ENCODE results near the gene MRPL53. TPM values are rescaled to one million over a fixed set of nuclear protein-coding genes. Genes with fewer than 3 reads are reported as not detected.

The MRPL53 gene
- total and polyA plus RNA-seq, 2 of the 13 experiments (the other 11 are each of a cell fraction or from before 2014, with no cell fraction given) = 34.3 to 51.9 TPM

DNA sequence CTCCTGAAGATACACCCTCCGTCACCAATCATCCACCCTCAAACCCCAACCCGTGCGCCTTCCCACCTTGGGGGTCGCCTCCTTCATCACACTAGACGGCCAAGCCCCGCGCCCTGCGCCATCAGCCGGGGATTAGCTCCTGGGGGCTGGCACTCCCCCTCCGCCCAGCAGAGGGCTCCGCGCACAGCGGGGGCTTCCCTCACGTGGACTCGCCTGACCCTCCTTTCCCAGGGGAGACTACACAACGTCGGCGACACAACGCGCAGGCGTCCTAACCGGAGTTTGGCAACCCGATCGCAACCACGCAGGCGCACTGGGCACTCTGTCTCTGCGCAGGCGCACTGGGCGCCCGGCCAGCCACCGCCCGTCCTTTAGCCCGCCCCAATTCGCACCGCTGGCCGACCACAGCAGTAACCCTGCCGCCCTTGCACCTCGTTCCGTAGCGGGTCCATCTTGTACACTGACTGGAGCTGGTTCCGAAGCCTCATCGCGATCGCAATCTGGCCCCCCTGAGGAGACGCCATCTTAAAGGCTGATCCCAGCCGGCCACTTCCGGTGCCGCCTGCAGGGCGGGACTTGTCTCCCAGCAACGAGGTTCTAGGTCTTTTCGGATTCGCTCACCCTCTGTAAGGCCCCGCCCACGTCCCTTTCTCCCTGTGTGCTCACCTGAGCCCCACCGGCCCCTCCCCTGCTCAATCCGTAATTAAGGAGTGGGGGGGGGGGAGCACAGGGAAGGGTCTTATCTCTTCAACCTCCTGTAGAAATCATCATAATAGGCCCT lies 34.9 kb upstream of the MRPL53 start, which contains the start of gene PCGF1 (continued):
- TF ChIP-seq, protein P1, sequence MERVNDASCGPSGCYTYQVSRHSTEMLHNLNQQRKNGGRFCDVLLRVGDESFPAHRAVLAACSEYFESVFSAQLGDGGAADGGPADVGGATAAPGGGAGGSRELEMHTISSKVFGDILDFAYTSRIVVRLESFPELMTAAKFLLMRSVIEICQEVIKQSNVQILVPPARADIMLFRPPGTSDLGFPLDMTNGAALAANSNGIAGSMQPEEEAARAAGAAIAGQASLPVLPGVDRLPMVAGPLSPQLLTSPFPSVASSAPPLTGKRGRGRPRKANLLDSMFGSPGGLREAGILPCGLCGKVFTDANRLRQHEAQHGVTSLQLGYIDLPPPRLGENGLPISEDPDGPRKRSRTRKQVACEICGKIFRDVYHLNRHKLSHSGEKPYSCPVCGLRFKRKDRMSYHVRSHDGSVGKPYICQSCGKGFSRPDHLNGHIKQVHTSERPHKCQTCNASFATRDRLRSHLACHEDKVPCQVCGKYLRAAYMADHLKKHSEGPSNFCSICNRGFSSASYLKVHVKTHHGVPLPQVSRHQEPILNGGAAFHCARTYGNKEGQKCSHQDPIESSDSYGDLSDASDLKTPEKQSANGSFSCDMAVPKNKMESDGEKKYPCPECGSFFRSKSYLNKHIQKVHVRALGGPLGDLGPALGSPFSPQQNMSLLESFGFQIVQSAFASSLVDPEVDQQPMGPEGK (CRISPR knock-in tag; IDR thresholded peaks at IDR 0.05) = peak; percentile 94
- TF ChIP-seq HES4 (CRISPR knock-in tag; IDR thresholded peaks at IDR 0.05; ENCODE audit: borderline replicate concordance) = peak; percentile 88; the same call in 1 of the 2 replicates
- TF ChIP-seq NPAS2 (CRISPR knock-in tag; IDR thresholded peaks at IDR 0.05; ENCODE audit: borderline replicate concordance) = peak; percentile 89; the same call in 1 of the 2 replicates
- 0 out of 2 replicates have a peak, but pooled peaks have one; percentile 42 for TF ChIP-seq SIX1 (CRISPR knock-in tag; IDR thresholded peaks at IDR 0.05; ENCODE audit: borderline replicate concordance)
- TF ChIP-seq ZNF605 (CRISPR knock-in tag; IDR thresholded peaks at IDR 0.05) = peak; percentile 66
- TF ChIP-seq HMG20B (CRISPR knock-in tag; conservative IDR thresholded peaks at IDR 0.05) = peak; percentile 59
- no peak; the same call in 1 of the 2 replicates for TF ChIP-seq ZNF253 (CRISPR knock-in tag; IDR thresholded peaks at IDR 0.05; ENCODE audit: borderline replicate concordance)
- TF ChIP-seq SRSF1 (optimal IDR thresholded peaks at IDR 0.05; ENCODE audit: low read depth, low read length) = peak; percentile 28
- TF ChIP-seq HDAC1 (CRISPR knock-in tag; IDR thresholded peaks at IDR 0.05) = peak; percentile 75
- no peak for TF ChIP-seq FLYWCH1 (CRISPR knock-in tag; IDR thresholded peaks at IDR 0.05)
- TF ChIP-seq ZKSCAN1 (IDR thresholded peaks at IDR 0.05; ENCODE audit: low read length) = 0 out of 2 replicates have a peak, but pooled peaks have one; percentile 11
- no peak for TF ChIP-seq GFI1 (CRISPR knock-in tag; IDR thresholded peaks at IDR 0.05; ENCODE audit: borderline replicate concordance)
- no peak for TF ChIP-seq MATR3 (CRISPR knock-in tag; IDR thresholded peaks at IDR 0.05)
- peak in 1 of 2 experiments; percentile 97; a peak in 2 of 4 replicates for TF ChIP-seq KLF16 (CRISPR knock-in tag; IDR thresholded peaks at IDR 0.05)
- 0 out of 2 replicates have a peak, but pooled peaks have one; percentile 44 for TF ChIP-seq HBP1 (CRISPR knock-in tag; IDR thresholded peaks at IDR 0.05; ENCODE audit: low read depth)
- TF ChIP-seq RFX5 (IDR thresholded peaks at IDR 0.05; ENCODE audit: low read depth, low read length) = 0 out of 2 replicates have a peak, but pooled peaks have one; percentile 13
- TF ChIP-seq, protein P2, sequence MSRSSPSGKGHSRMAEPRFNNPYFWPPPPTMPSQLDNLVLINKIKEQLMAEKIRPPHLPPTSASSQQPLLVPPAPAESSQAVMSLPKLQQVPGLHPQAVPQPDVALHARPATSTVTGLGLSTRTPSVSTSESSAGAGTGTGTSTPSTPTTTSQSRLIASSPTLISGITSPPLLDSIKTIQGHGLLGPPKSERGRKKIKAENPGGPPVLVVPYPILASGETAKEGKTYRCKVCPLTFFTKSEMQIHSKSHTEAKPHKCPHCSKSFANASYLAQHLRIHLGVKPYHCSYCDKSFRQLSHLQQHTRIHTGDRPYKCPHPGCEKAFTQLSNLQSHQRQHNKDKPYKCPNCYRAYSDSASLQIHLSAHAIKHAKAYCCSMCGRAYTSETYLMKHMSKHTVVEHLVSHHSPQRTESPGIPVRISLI (CRISPR knock-in tag; IDR thresholded peaks at IDR 0.05; ENCODE audit: borderline replicate concordance) = peak; percentile 45; the same call in 1 of the 2 replicates
- TF ChIP-seq GPN1 (CRISPR knock-in tag; IDR thresholded peaks at IDR 0.05; ENCODE audit: borderline replicate concordance) = peak; percentile 25; the same call in 1 of the 2 replicates
- peak; percentile 95 for TF ChIP-seq CBX5 (CRISPR knock-in tag; IDR thresholded peaks at IDR 0.05; ENCODE audit: borderline replicate concordance)
- TF ChIP-seq ELF4 (CRISPR knock-in tag; IDR thresholded peaks at IDR 0.05; ENCODE audit: borderline replicate concordance) = peak; percentile 11; the same call in 1 of the 2 replicates
- peak; percentile 76 for TF ChIP-seq HNRNPLL (IDR thresholded peaks at IDR 0.05; ENCODE audit: low read depth, low read length, poor library complexity, severe bottlenecking)
- TF ChIP-seq ZNF564 (CRISPR knock-in tag; IDR thresholded peaks at IDR 0.05) = no peak
- no peak; the same call in 1 of the 2 replicates for TF ChIP-seq STAT5B (CRISPR knock-in tag; IDR thresholded peaks at IDR 0.05)

Data from HepG2 (cell line).